IMR-90 (cell line): Measurements from ENCODE around the gene PRAMEF4. TPM values are rescaled to one million over a fixed set of nuclear protein-coding genes. Genes with fewer than 3 reads are reported as not detected.
"Not testable (repeated sequence)": the region's sequence is repeated elsewhere in the genome, so short reads cannot be mapped to it uniquely, and the experiment has no call there.

Source experiments
- ATAC-seq: fragments of 200-7000 bp; cut with Tn5 transposase; 2 replicates; pipeline ENCODE4 v1.9.1; 2020; ENCODE audit warnings: low read depth, mild to moderate bottlenecking, moderate library complexity
- BruUV-seq: library from RNA; stranded (reverse); fragments of 400-500 nt; replicated peaks from 2 replicates; lab custom pipeline; 2021; lab: Mats Ljungman, UMichigan
- CTCF ChIA-PET: fragments of 300-600 bp; formaldehyde crosslinking; extraction: SDS; loops from one replicate; lab custom pipeline; 2021; ENCODE audit warnings: antibody characterized with exemption; lab: Yijun Ruan, JAX
- POLR2A ChIA-PET: fragments of 300-600 bp; sonication (Branson Sonifier 250); formaldehyde crosslinking; loops from one replicate; lab custom pipeline; 2022; ENCODE audit warnings: antibody characterized with exemption; ENCODE audit not compliant: unreplicated experiment; lab: Charles Lee
- DNase-seq: peaks from one replicate; pipeline ENCODE4 v3.0.0; 2013
- H2AFZ ChIP-seq: replicated peaks from 2 replicates; pipeline ENCODE3; 2013; ENCODE audit warnings: low read length, mild to moderate bottlenecking; ENCODE audit not compliant: poor library complexity
- H2AK5ac ChIP-seq: 2 replicates; pipeline ENCODE4 v1.6.1; 2013; ENCODE audit warnings: low read depth, low read length, inconsistent platforms
- H2AK9ac ChIP-seq: replicated peaks from 2 replicates; pipeline ENCODE3; 2013; ENCODE audit warnings: mild to moderate bottlenecking, low read depth, low read length, moderate library complexity; ENCODE audit not compliant: poor library complexity
- H2BK120ac ChIP-seq: 2 replicates; pipeline ENCODE4 v1.6.1; 2013; ENCODE audit warnings: low read depth, low read length, inconsistent platforms
- H2BK15ac ChIP-seq: 3 replicates; pipeline ENCODE4 v1.6.1; 2013; ENCODE audit warnings: low read depth, low read length, inconsistent platforms
- H2BK20ac ChIP-seq: 2 replicates; pipeline ENCODE4 v1.6.1; 2013; ENCODE audit warnings: low read depth, mild to moderate bottlenecking, inconsistent platforms, low read length, moderate library complexity
- H2BK5ac ChIP-seq: 2 replicates; pipeline ENCODE4 v1.6.1; 2013; ENCODE audit warnings: mild to moderate bottlenecking, low read depth, low read length, inconsistent platforms; ENCODE audit not compliant: poor library complexity, severe bottlenecking
- H3K14ac ChIP-seq: replicated peaks from 2 replicates; pipeline ENCODE4 v1.6.1; 2013; ENCODE audit warnings: low read depth, low read length, inconsistent platforms
- H3K18ac ChIP-seq: 2 replicates; pipeline ENCODE4 v1.6.1; 2013; ENCODE audit warnings: low read depth, low read length, control low read depth
- H3K23ac ChIP-seq: 2 replicates; pipeline ENCODE4 v1.6.1; 2013; ENCODE audit warnings: low read depth, low read length, inconsistent platforms
- H3K27ac ChIP-seq: 2 replicates; pipeline ENCODE4 v1.5.1; 2013; ENCODE audit warnings: mild to moderate bottlenecking, control low read depth, low read length; ENCODE audit not compliant: insufficient read depth
- H3K27me3 ChIP-seq: 2 replicates; pipeline ENCODE4 v1.6.1; 2013; ENCODE audit warnings: low read length; ENCODE audit not compliant: control insufficient read depth, insufficient read depth
- H3K36me3 ChIP-seq: 2 replicates; pipeline ENCODE4 v1.6.1; 2013; ENCODE audit warnings: low read length, mixed read lengths; ENCODE audit not compliant: control insufficient read depth, insufficient read depth
- H3K4ac ChIP-seq: 2 replicates; pipeline ENCODE4 v1.6.1; 2013; ENCODE audit warnings: low read depth, low read length, inconsistent platforms
- H3K4me1 ChIP-seq: 2 replicates; pipeline ENCODE4 v1.6.1; 2013; ENCODE audit warnings: low read length, mixed read lengths; ENCODE audit not compliant: control insufficient read depth, insufficient read depth
- H3K4me2 ChIP-seq: 2 replicates; pipeline ENCODE4 v1.6.1; 2013; ENCODE audit warnings: low read depth, mild to moderate bottlenecking, control low read depth, low read length, moderate library complexity
- H3K4me3 ChIP-seq: 2 replicates; pipeline ENCODE4 v1.5.1; 2013; ENCODE audit warnings: low read depth, mild to moderate bottlenecking, control low read depth, low read length, moderate library complexity; ENCODE audit not compliant: insufficient read depth
- H3K56ac ChIP-seq: 2 replicates; pipeline ENCODE4 v1.6.1; 2013; ENCODE audit warnings: low read length, inconsistent platforms; ENCODE audit not compliant: insufficient read depth; ENCODE audit errors: extremely low read depth
- H3K79me1 ChIP-seq, 2 experiments: 2 replicates each; pipeline ENCODE4 v1.6.1; 2013; ENCODE audit warnings: low read length in 2 of 2, inconsistent platforms in 1 of 2, low read depth in 1 of 2
- H3K9ac ChIP-seq: 2 replicates; pipeline ENCODE4 v1.6.1; 2013; ENCODE audit warnings: low read depth, low read length, control low read depth
- H3K9me1 ChIP-seq: 2 replicates; pipeline ENCODE4 v1.6.1; 2013; ENCODE audit warnings: low read length, inconsistent platforms; ENCODE audit not compliant: insufficient read depth
- H3K9me3 ChIP-seq: 2 replicates; pipeline ENCODE4 v1.6.1; 2013; ENCODE audit warnings: low read length; ENCODE audit not compliant: control insufficient read depth, insufficient read depth
- H4K20me1 ChIP-seq: 2 replicates; pipeline ENCODE4 v1.6.1; 2013; ENCODE audit warnings: low read length, inconsistent platforms; ENCODE audit not compliant: insufficient read depth
- H4K5ac ChIP-seq: 2 replicates; pipeline ENCODE4 v1.6.1; 2013; ENCODE audit warnings: mild to moderate bottlenecking, low read depth, low read length, control low read depth
- H4K8ac ChIP-seq, 2 experiments: 2 replicates each; pipeline ENCODE4 v1.6.1; 2013; ENCODE audit warnings: low read depth in 2 of 2, low read length in 2 of 2, control low read depth in 1 of 2, inconsistent platforms in 1 of 2
- H4K91ac ChIP-seq: 2 replicates; pipeline ENCODE4 v1.6.1; 2013; ENCODE audit warnings: low read depth, low read length, inconsistent platforms; ENCODE audit not compliant: insufficient read depth
- CEBPB ChIP-seq: IDR thresholded peaks from 2 replicates; pipeline ENCODE4 v1.6.1; 2012; ENCODE audit warnings: low read depth, low read length, improper control_type of control experiment
- NFE2L2 ChIP-seq: fragments of 150-350 bp; IDR thresholded peaks from 2 replicates; pipeline ENCODE4 v1.6.1; 2016; ENCODE audit warnings: low read depth, mild to moderate bottlenecking, low read length
- WGBS, 2 experiments: methylation state at CpG; one replicate each; pipeline versions ENCODE4 v1.1.5 to v1.1.7; 2013; ENCODE audit warnings: missing lambda C conversion rate in 2 of 2; ENCODE audit not compliant: insufficient read length in 1 of 2; ENCODE audit errors: extremely low coverage in 2 of 2; 5-methylcytosine and 5-hydroxymethylcytosine counted together
- dilution Hi-C: fragments of 300-500 bp; cut with HindIII; formaldehyde crosslinking; loops from one replicate; pipeline ENCODE4 v1.14.3; 2018; ENCODE audit warnings: low sequenced_read_pairs; ENCODE audit not compliant: unreplicated experiment
- in situ Hi-C: fragments of 300-500 bp; cut with MboI; formaldehyde crosslinking; loops from 3 replicates; pipeline ENCODE4 v1.14.3; 2019; ENCODE audit warnings: low sequenced_read_pairs, inconsistent platforms, mixed read lengths
- intact Hi-C: fragments of 100-400 bp; cut with micrococcal nuclease; formaldehyde crosslinking; loops from 2 replicates; pipeline ENCODE4 v1.10.0; 2022
- polyA plus RNA-seq, 3 experiments: library from polyadenylated mRNA; depleted of rRNA; stranded (reverse); fragments of >200 nt; gene quantifications; 2 replicates each; pipeline ENCODE4 v1.2.3, GENCODE V29; 2012; ENCODE audit warnings: low replicate concordance in 1 of 3
- total RNA-seq: library from RNA; depleted of rRNA; stranded (reverse); fragments of >200 nt; gene quantifications from 2 replicates; pipeline ENCODE4 v1.2.3, GENCODE V29; 2012
- TF ChIP-seq, protein P1 (sequence below): conservative IDR thresholded peaks from 2 replicates; pipeline ENCODE4 v1.5.1; 2012; ENCODE audit warnings: mild to moderate bottlenecking, low read depth, low read length, improper control_type of control experiment
- TF ChIP-seq, protein P2 (sequence below): fragments of 150-350 bp; IDR thresholded peaks from 2 replicates; pipeline ENCODE4 v1.6.1; 2016; ENCODE audit warnings: low read depth, mild to moderate bottlenecking, low read length, moderate library complexity, borderline replicate concordance

Gene PRAMEF4
- total and polyA plus RNA-seq, 2 of the 4 experiments (the other 2 are of a cell fraction), result not detected

DNA sequence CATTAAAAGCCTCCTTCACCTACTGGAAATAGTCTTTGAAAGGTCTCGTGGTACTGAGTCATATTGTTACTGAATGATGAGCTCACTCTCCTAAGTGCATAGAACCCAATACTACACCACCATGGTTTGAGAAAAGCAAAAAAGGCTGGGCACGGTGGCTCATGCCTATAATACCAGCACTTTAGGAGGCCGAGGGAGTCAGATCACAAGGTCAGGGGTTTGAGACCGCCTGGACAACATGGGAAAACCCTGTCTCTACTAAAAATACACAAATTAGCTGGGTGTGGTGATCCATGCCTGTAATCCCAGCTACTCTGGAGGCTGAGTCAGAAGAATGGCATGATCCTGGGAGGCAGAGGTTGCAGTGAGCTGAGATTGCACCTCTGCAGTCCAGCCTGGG, 34.2 kb downstream of the PRAMEF4 start:
- Histone ChIP-seq H3K14ac (no peak overlapping the region), H4K20me1 (no peaks in the 10 kb centered on the region), H3K9me3 (peaks cover 7% of the 10 kb centered on the region; the same call in 1 of the 2 replicates), H3K79me1 (no peaks in the 10 kb centered on the region), H3K9me1 (no peaks in the 10 kb centered on the region), H3K36me3 (no peaks in the 10 kb centered on the region), H4K5ac (no peak overlapping the region), H3K56ac (no peak overlapping the region), H3K18ac (no peak overlapping the region), H2AK5ac (no peak overlapping the region), H3K4ac (no peak overlapping the region), H2BK5ac (no peak overlapping the region), H3K4me2 (no peak overlapping the region), H3K27me3 (no peaks in the 10 kb centered on the region), H2AFZ (no peak overlapping the region), H2BK120ac (no peak overlapping the region), H4K8ac (no peak overlapping the region), H3K9ac (no peak overlapping the region), H3K4me3 (no peak overlapping the region), H3K4me1 (no peaks in the 10 kb centered on the region), H3K27ac (no peak overlapping the region), H2AK9ac (no peak overlapping the region), H2BK20ac (no peak overlapping the region), H4K91ac (no peak overlapping the region), H3K23ac (no peak overlapping the region), H2BK15ac (no peak overlapping the region)
- BruUV-seq, result no TSS peak
- POLR2A ChIA-PET, result no interaction called here
- WGBS, 2 experiments, result no CpG with 5 or more reads among the region's 4 CpGs
- ATAC-seq (no peak), DNase-seq (no peak)
- TF ChIP-seq, protein P1, sequence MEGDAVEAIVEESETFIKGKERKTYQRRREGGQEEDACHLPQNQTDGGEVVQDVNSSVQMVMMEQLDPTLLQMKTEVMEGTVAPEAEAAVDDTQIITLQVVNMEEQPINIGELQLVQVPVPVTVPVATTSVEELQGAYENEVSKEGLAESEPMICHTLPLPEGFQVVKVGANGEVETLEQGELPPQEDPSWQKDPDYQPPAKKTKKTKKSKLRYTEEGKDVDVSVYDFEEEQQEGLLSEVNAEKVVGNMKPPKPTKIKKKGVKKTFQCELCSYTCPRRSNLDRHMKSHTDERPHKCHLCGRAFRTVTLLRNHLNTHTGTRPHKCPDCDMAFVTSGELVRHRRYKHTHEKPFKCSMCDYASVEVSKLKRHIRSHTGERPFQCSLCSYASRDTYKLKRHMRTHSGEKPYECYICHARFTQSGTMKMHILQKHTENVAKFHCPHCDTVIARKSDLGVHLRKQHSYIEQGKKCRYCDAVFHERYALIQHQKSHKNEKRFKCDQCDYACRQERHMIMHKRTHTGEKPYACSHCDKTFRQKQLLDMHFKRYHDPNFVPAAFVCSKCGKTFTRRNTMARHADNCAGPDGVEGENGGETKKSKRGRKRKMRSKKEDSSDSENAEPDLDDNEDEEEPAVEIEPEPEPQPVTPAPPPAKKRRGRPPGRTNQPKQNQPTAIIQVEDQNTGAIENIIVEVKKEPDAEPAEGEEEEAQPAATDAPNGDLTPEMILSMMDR, result no peak
- no peak for TF ChIP-seq CEBPB
- no peak for TF ChIP-seq NFE2L2
- TF ChIP-seq, protein P2, sequence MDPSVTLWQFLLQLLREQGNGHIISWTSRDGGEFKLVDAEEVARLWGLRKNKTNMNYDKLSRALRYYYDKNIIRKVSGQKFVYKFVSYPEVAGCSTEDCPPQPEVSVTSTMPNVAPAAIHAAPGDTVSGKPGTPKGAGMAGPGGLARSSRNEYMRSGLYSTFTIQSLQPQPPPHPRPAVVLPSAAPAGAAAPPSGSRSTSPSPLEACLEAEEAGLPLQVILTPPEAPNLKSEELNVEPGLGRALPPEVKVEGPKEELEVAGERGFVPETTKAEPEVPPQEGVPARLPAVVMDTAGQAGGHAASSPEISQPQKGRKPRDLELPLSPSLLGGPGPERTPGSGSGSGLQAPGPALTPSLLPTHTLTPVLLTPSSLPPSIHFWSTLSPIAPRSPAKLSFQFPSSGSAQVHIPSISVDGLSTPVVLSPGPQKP, result no peak
- dilution Hi-C loops, result no loop called here
- intact Hi-C loops, result no loop called here
- in situ Hi-C loops, result no loop called here
- CTCF ChIA-PET, result no interaction called here

GRCh38 chr1:12848620-12849019, 37.4 kb downstream of the PRAMEF4 start, which contains the start of gene HNRNPCL1:
Gene HNRNPCL1, minus strand, starts transcription at chr1:12848720. Its CDS starts 431 bp downstream, at chr1:12848289.
- H4K8ac ChIP-seq, DNase-seq, H3K9me3 ChIP-seq, ATAC-seq, H4K20me1 ChIP-seq, BruUV-seq, H3K4me1 ChIP-seq, H3K79me1 ChIP-seq, H3K9me1 ChIP-seq, H3K27me3 ChIP-seq, CTCF ChIA-PET, H2BK5ac ChIP-seq, H2AK9ac ChIP-seq, dilution Hi-C loops, H3K9ac ChIP-seq, H4K5ac ChIP-seq, H3K56ac ChIP-seq, H2BK15ac ChIP-seq, in situ Hi-C loops, H4K91ac ChIP-seq, intact Hi-C loops, H2BK120ac ChIP-seq, H3K4ac ChIP-seq, H3K4me2 ChIP-seq, H3K18ac ChIP-seq, H3K14ac ChIP-seq, H3K27ac ChIP-seq, H2AK5ac ChIP-seq, POLR2A ChIA-PET, H3K36me3 ChIP-seq, H2AFZ ChIP-seq, H3K4me3 ChIP-seq, H3K23ac ChIP-seq, H2BK20ac ChIP-seq: not testable (repeated sequence)
- WGBS, 2 experiments, result 85% methylated on average over 2 of the region's 7 CpGs; no CpG with 5 or more reads in 1 of the 2 experiments
